Ovary (tissue), 3 donors: ENCODE data around the gene APBB2.

Source experiments
- EP300 ChIP-seq: sonication (generic); formaldehyde crosslinking; IDR thresholded peaks from one replicate; pipeline ENCODE4 v1.6.1; 2017; ENCODE audit warnings: antibody characterized with exemption
- POLR2A ChIP-seq: fragments of 450-650 bp; IDR thresholded peaks from one replicate; pipeline ENCODE4 v1.6.1; 2017; ENCODE audit warnings: antibody characterized with exemption, mild to moderate bottlenecking, moderate library complexity
- TF ChIP-seq, protein P1 (sequence below), 3 donors: fragments of 450-650 bp in 2 of 3; fragments of 200-600 bp in 1 of 3; IDR thresholded peaks; one replicate each; pipeline versions ENCODE4 v1.5.1 to v1.8.0; 2016 to 2022; ENCODE audit warnings: antibody characterized with exemption in 3 of 3, mild to moderate bottlenecking in 1 of 3
- donor health status: DM: no; HTN: no; CAD: no.

DNA sequence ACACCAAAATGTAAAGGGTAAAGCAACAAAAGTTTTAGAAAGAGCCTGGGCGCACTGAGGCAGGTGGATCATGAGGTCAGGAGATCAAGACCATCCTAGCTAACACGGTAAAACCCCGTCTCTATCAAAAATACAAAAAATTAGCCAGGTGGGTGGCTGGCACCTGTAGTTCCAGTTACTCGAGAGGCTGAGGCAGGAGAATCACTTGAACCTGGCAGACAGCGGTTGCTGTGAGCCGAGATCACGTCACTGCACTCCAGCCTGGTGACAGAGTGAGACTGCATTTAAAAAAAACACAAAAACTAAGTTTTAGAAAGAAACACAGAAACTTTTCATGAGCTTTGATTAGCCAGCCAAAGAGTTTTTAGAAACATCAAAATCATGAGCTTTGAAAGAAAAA, 76.5 kb downstream of the APBB2 start:
- TF ChIP-seq, protein P1, sequence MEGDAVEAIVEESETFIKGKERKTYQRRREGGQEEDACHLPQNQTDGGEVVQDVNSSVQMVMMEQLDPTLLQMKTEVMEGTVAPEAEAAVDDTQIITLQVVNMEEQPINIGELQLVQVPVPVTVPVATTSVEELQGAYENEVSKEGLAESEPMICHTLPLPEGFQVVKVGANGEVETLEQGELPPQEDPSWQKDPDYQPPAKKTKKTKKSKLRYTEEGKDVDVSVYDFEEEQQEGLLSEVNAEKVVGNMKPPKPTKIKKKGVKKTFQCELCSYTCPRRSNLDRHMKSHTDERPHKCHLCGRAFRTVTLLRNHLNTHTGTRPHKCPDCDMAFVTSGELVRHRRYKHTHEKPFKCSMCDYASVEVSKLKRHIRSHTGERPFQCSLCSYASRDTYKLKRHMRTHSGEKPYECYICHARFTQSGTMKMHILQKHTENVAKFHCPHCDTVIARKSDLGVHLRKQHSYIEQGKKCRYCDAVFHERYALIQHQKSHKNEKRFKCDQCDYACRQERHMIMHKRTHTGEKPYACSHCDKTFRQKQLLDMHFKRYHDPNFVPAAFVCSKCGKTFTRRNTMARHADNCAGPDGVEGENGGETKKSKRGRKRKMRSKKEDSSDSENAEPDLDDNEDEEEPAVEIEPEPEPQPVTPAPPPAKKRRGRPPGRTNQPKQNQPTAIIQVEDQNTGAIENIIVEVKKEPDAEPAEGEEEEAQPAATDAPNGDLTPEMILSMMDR (IDR thresholded peaks at IDR 0.05) = no peak
- TF ChIP-seq EP300 (no peak), POLR2A (no peak)
